IPS-18a (cell line): ENCODE data around the gene KCTD17.

Experiments used
- H3K27ac ChIP-seq: one replicate; pipeline ENCODE4 v1.5.1; 2013; ENCODE audit warnings: low read length
- H3K27me3 ChIP-seq: one replicate; pipeline ENCODE4 v1.6.1; 2013; ENCODE audit warnings: mild to moderate bottlenecking, low read length; ENCODE audit not compliant: control insufficient read depth, insufficient read depth
- H3K36me3 ChIP-seq: one replicate; pipeline ENCODE4 v1.6.1; 2013; ENCODE audit warnings: low read depth, low read length; ENCODE audit not compliant: control insufficient read depth
- H3K4me1 ChIP-seq: one replicate; pipeline ENCODE4 v1.6.1; 2013; ENCODE audit warnings: low read depth, low read length; ENCODE audit not compliant: control insufficient read depth
- H3K4me3 ChIP-seq: one replicate; pipeline ENCODE4 v1.5.1; 2013; ENCODE audit warnings: low read length
- H3K9ac ChIP-seq: one replicate; pipeline ENCODE4 v1.6.1; 2013; ENCODE audit warnings: mild to moderate bottlenecking, low read length, moderate library complexity
- H3K9me3 ChIP-seq: one replicate; pipeline ENCODE4 v1.6.1; 2013; ENCODE audit warnings: low read depth, low read length; ENCODE audit not compliant: control insufficient read depth

Gene KCTD17

DNA sequence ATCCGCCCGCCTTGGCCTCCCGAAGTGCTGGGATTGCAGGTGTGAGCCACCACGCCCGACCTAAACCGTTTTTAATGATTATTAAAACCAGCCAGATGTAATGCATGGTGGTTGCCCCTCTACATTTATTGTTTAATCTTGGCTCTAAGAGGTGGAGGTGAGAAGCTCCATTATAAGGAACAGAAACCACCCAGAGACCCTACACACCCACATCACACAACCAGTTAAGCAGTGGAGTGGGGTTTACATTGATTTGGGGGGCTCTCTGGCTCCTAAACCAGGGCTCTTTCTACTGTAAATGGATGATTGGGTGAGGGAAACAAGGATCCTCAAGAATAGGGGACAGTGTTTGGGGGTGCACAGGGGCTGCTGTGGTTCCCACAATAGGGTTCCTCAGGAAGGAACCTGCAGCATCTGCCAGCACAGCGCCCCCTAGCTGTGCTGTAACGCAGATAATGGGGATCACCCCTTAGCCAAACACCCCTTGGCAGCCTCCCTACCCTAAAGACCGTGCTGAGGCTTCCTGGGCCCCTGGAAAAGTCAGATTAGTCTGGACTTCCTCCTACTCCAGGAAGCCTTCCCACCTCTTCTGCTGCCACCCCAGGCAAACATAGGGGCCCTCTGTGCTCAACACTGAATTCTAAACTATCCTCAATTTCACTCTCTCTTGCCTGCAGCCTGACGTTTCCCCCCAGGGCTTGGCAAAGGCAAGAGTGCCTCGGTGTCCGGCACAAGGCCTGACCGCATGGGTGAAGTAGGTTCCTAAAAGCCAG lies 29.6 kb upstream of the KCTD17 start:
- no peaks in the 10 kb centered on the region for H3K9me3 ChIP-seq
- no peak overlapping the region for H3K4me3 ChIP-seq
- no peak overlapping the region for H3K9ac ChIP-seq
- H3K36me3 ChIP-seq, result peaks cover 13% of the 10 kb centered on the region
- no peaks in the 10 kb centered on the region for H3K27me3 ChIP-seq
- no peak overlapping the region for H3K27ac ChIP-seq
- no peaks in the 10 kb centered on the region for H3K4me1 ChIP-seq

GRCh38 chr22:37022483-37023337 lies 28.8 kb upstream of the KCTD17 start:
- Histone ChIP-seq H3K4me1 (no peaks in the 10 kb centered on the region), H3K27ac (no peak overlapping the region), H3K4me3 (no peak overlapping the region), H3K9me3 (no peaks in the 10 kb centered on the region), H3K36me3 (peaks cover 18% of the 10 kb centered on the region), H3K27me3 (no peaks in the 10 kb centered on the region), H3K9ac (no peak overlapping the region)

GRCh38 chr22:37023743-37024338 lies 27.7 kb upstream of the KCTD17 start:
- Histone ChIP-seq H3K36me3 (peaks cover 20% of the 10 kb centered on the region), H3K4me3 (no peak overlapping the region), H3K4me1 (no peaks in the 10 kb centered on the region), H3K9me3 (no peaks in the 10 kb centered on the region), H3K27ac (no peak overlapping the region), H3K9ac (no peak overlapping the region), H3K27me3 (no peaks in the 10 kb centered on the region)

GRCh38 chr22:37024339-37025157 lies 27.0 kb upstream of the KCTD17 start:
- H3K9ac ChIP-seq, result no peak overlapping the region
- no peaks in the 10 kb centered on the region for H3K4me1 ChIP-seq
- H3K36me3 ChIP-seq, result peaks cover 21% of the 10 kb centered on the region
- no peak overlapping the region for H3K4me3 ChIP-seq
- H3K27ac ChIP-seq, result no peak overlapping the region
- H3K9me3 ChIP-seq, result no peaks in the 10 kb centered on the region
- no peaks in the 10 kb centered on the region for H3K27me3 ChIP-seq

GRCh38 chr22:37025500-37026070 lies 26.0 kb upstream of the KCTD17 start:
- Histone ChIP-seq H3K4me1 (no peaks in the 10 kb centered on the region), H3K9ac (no peak overlapping the region), H3K4me3 (no peak overlapping the region), H3K27ac (no peak overlapping the region), H3K9me3 (no peaks in the 10 kb centered on the region), H3K36me3 (peaks cover 29% of the 10 kb centered on the region), H3K27me3 (no peaks in the 10 kb centered on the region)

DNA sequence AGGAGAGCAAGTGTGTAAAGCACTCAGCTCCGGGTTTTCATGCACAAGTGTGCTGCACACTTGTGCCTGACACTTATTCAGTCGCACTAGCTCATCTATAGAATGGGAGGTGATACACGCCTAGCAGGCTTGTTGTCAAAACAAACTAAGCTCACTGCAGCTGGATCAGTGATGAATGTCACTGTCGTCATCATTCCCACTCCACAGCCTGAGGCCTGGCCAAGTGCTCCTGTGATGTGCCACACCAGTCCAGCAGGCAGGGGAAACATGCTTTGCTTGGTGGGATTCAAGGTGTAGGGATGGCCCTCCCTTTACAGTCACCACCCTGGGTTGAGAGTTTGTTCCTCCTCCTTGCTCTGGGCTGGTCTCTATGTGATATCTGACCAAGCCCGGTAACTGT lies 25.2 kb upstream of the KCTD17 start:
- Histone ChIP-seq H3K36me3 (peaks cover 29% of the 10 kb centered on the region), H3K9ac (no peak overlapping the region), H3K9me3 (no peaks in the 10 kb centered on the region), H3K4me3 (no peak overlapping the region), H3K4me1 (no peaks in the 10 kb centered on the region), H3K27me3 (no peaks in the 10 kb centered on the region), H3K27ac (no peak overlapping the region)

DNA sequence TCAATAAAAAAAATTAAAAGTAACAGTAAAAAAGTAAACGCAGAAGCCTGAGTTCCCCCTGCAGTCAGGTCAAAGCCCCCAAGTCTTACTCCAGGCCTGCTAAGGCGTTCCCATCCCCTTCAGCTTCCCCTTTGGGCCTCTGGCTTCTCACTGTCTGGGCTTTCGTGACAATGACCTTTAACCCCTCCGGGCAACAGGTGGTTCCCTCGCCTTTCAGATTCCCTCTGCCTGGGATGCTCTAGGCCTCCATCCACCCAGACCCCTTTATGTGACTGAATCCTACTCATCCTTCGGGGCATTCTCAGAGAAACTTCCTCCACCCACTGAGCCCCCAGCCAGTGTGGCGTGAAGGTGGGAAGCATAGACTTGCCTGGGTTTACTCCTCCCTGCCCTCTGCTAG lies 24.0 kb upstream of the KCTD17 start:
- Histone ChIP-seq H3K4me3 (no peak overlapping the region), H3K9ac (no peak overlapping the region), H3K36me3 (peaks cover 29% of the 10 kb centered on the region)

GRCh38 chr22:37028692-37029674 lies 22.6 kb upstream of the KCTD17 start:
- no peak overlapping the region for H3K4me3 ChIP-seq
- no peaks in the 10 kb centered on the region for H3K27me3 ChIP-seq
- H3K36me3 ChIP-seq, result peaks cover 29% of the 10 kb centered on the region
- no peak overlapping the region for H3K9ac ChIP-seq
- peaks cover 5% of the 10 kb centered on the region for H3K4me1 ChIP-seq
- H3K27ac ChIP-seq, result no peak overlapping the region
- H3K9me3 ChIP-seq, result no peaks in the 10 kb centered on the region

More for the DNA sequence above, 24.0 kb upstream of the KCTD17 start:
- H3K4me1 ChIP-seq, result no peaks in the 10 kb centered on the region
- H3K27me3 ChIP-seq, result no peaks in the 10 kb centered on the region
- no peak overlapping the region for H3K27ac ChIP-seq
- H3K9me3 ChIP-seq, result no peaks in the 10 kb centered on the region

DNA sequence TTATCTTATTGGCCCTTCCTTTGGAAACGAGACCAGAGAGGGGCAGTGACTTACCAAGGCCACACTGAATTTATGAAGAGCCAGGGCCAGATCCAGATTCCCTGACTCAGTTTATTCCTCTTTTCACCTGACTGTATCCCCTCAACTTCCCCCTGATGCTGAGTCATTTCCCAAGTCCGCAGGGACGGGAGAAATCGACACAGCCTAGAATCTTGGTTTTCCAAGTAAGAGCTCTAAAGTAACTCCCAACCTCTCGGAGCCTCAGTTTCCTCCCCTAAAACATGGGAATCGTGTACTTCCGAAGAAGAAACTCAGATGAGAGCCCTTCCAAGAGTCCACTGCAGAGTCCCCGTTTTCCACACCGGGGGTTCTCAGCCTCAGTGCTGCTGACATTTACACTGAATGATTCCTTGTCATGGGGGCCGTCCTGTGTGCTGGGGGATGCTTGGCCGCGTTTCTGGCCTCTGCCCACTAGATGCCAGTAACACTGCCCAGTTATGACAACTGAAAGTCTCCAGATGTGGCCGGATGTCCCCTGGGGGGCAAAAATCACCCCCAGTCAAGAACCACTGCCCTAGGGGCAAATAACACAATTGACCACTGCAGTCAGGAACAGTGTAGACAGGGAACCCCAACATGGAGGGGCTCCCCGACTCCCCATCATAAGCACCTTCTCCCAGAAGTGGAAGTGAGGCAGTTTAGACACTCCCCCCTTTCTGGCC lies 20.8 kb upstream of the KCTD17 start:
- H3K9me3 ChIP-seq, result no peaks in the 10 kb centered on the region
- no peaks in the 10 kb centered on the region for H3K27me3 ChIP-seq
- no peak overlapping the region for H3K9ac ChIP-seq
- no peak overlapping the region for H3K4me3 ChIP-seq
- peaks cover 5% of the 10 kb centered on the region for H3K4me1 ChIP-seq
- no peak overlapping the region for H3K27ac ChIP-seq
- peaks cover 24% of the 10 kb centered on the region for H3K36me3 ChIP-seq

- H3K4me3 ChIP-seq, result no peak overlapping the region
These were observed 19.4 kb upstream of the KCTD17 start for GRCh38 chr22:37032134-37032534.

More at GRCh38 chr22:37032134-37032534, 19.4 kb upstream of the KCTD17 start:
- Histone ChIP-seq H3K27me3 (no peaks in the 10 kb centered on the region), H3K4me1 (peaks cover 5% of the 10 kb centered on the region), H3K36me3 (peaks cover 16% of the 10 kb centered on the region), H3K27ac (no peak overlapping the region), H3K9ac (no peak overlapping the region), H3K9me3 (no peaks in the 10 kb centered on the region)
